Neural cell (in vitro differentiated cells): ENCODE measurements around the gene AOC2. TPM values are rescaled to one million over a fixed set of nuclear protein-coding genes. Genes with fewer than 3 reads are reported as not detected.

Experiments
- H2AFZ ChIP-seq: fragments of 200-600, 300-800 bp; sonication (generic), shearing (Covaris generic); 2 replicates; pipeline ENCODE4 v1.6.0; 2014; ENCODE audit warnings: low read depth, mild to moderate bottlenecking, antibody characterized with exemption, low read length, moderate library complexity
- H3F3A ChIP-seq: fragments of 200-600 bp; shearing (Covaris generic); 2 replicates; pipeline ENCODE4 v1.6.1; 2016; ENCODE audit warnings: mild to moderate bottlenecking, moderate library complexity, mixed read lengths, antibody characterized with exemption, low read length; ENCODE audit not compliant: insufficient read depth, poor library complexity, severe bottlenecking
- H3K27ac ChIP-seq: fragments of 200-600, 300-800 bp; sonication (generic), shearing (Covaris generic); 2 replicates; pipeline ENCODE4 v1.5.1; 2014; ENCODE audit warnings: mild to moderate bottlenecking, low read length, moderate library complexity
- H3K27me3 ChIP-seq: fragments of 300-800, 200-600 bp; sonication (generic), shearing (Covaris generic); 2 replicates; pipeline ENCODE4 v1.6.0; 2014; ENCODE audit warnings: mild to moderate bottlenecking, low read depth, low read length, moderate library complexity; ENCODE audit not compliant: insufficient read depth
- H3K36me3 ChIP-seq: fragments of 300-800, 200-600 bp; sonication (generic), shearing (Covaris generic); 2 replicates; pipeline ENCODE4 v1.5.1; 2014; ENCODE audit warnings: mild to moderate bottlenecking, antibody characterized with exemption, low read length, moderate library complexity; ENCODE audit not compliant: insufficient read depth
- H3K4me2 ChIP-seq: fragments of 300-800, 200-600 bp; sonication (generic), shearing (Covaris generic); 2 replicates; pipeline ENCODE4 v1.6.0; 2014; ENCODE audit warnings: mild to moderate bottlenecking, low read length
- H3K4me3 ChIP-seq: fragments of 300-800, 200-600 bp; sonication (generic), shearing (Covaris generic); 2 replicates; pipeline ENCODE4 v1.5.1; 2014; ENCODE audit warnings: mild to moderate bottlenecking, low read length, moderate library complexity
- H3K79me2 ChIP-seq: fragments of 200-600 bp; shearing (Covaris generic); replicated peaks from 2 replicates; pipeline ENCODE4 v1.6.0; 2014; ENCODE audit warnings: mild to moderate bottlenecking, low read length, moderate library complexity; ENCODE audit not compliant: insufficient read depth
- H3K9ac ChIP-seq: fragments of 300-800, 200-600 bp; sonication (generic), shearing (Covaris generic); 2 replicates; pipeline ENCODE4 v1.6.1; 2016; ENCODE audit warnings: mild to moderate bottlenecking, low read length, mixed read lengths
- H3K9me2 ChIP-seq: fragments of 200-600 bp; shearing (Covaris generic); 2 replicates; pipeline ENCODE4 v1.6.1; 2016; ENCODE audit warnings: mild to moderate bottlenecking, low read length, mixed read lengths; ENCODE audit not compliant: insufficient read depth
- H3K9me3 ChIP-seq: fragments of 200-600, 300-800 bp; sonication (generic), shearing (Covaris generic); 2 replicates; pipeline ENCODE4 v1.6.1; 2016; ENCODE audit warnings: mild to moderate bottlenecking, mixed run types, low read length, moderate library complexity, mixed read lengths
- H4K20me1 ChIP-seq: fragments of 200-600 bp; shearing (Covaris generic); 2 replicates; pipeline ENCODE4 v1.6.1; 2016; ENCODE audit warnings: mild to moderate bottlenecking, mixed run types; ENCODE audit not compliant: insufficient read depth
- EP300 ChIP-seq: fragments of 450-650 bp; conservative IDR thresholded peaks from 2 replicates; pipeline ENCODE4 v1.6.1; 2014; ENCODE audit warnings: antibody characterized with exemption, mild to moderate bottlenecking, moderate library complexity; ENCODE audit not compliant: poor library complexity, severe bottlenecking
- EZH2 ChIP-seq: fragments of 200-600, 300-800 bp; shearing (Covaris generic), sonication (generic); IDR thresholded peaks from 2 replicates; pipeline ENCODE4 v1.6.1; 2014; ENCODE audit warnings: antibody characterized with exemption, low read length, borderline replicate concordance, mild to moderate bottlenecking; ENCODE audit not compliant: insufficient read depth, poor library complexity, severe bottlenecking
- MXI1 ChIP-seq: fragments of 450-650 bp; conservative IDR thresholded peaks from 2 replicates; pipeline ENCODE4 v1.6.1; 2014; ENCODE audit warnings: antibody characterized with exemption, mild to moderate bottlenecking; ENCODE audit not compliant: poor library complexity, severe bottlenecking
- POLR2AphosphoS5 ChIP-seq: IDR thresholded peaks from 2 replicates; pipeline ENCODE4 v1.6.1; 2012
- RAD21 ChIP-seq: fragments of 450-650 bp; conservative IDR thresholded peaks from 2 replicates; pipeline ENCODE4 v1.6.1; 2014; ENCODE audit warnings: antibody characterized with exemption, mild to moderate bottlenecking, moderate library complexity
- SMC3 ChIP-seq: fragments of 450-650 bp; conservative IDR thresholded peaks from 2 replicates; pipeline ENCODE4 v1.6.1; 2014; ENCODE audit warnings: antibody characterized with exemption, mild to moderate bottlenecking, moderate library complexity; ENCODE audit not compliant: poor library complexity
- TAF1 ChIP-seq: IDR thresholded peaks from 2 replicates; pipeline ENCODE4 v1.6.1; 2012; ENCODE audit warnings: low read depth
- polyA plus RNA-seq: library from polyadenylated mRNA; depleted of rRNA; stranded (reverse); fragments of >200 nt; gene quantifications from 2 replicates; pipeline ENCODE4 v1.2.3, GENCODE V29; 2014
- TF ChIP-seq, protein P1 (sequence below): IDR thresholded peaks from 2 replicates; pipeline ENCODE4 v1.6.1; 2012; ENCODE audit warnings: borderline replicate concordance
- TF ChIP-seq, protein P2 (sequence below): fragments of 450-650 bp; IDR thresholded peaks from 2 replicates; pipeline ENCODE4 v1.5.1; 2014; ENCODE audit warnings: antibody characterized with exemption, mild to moderate bottlenecking, moderate library complexity; ENCODE audit not compliant: poor library complexity, severe bottlenecking

The AOC2 gene
- polyA plus RNA-seq, 1 donor from 2014 or later: 2.8 TPM

DNA sequence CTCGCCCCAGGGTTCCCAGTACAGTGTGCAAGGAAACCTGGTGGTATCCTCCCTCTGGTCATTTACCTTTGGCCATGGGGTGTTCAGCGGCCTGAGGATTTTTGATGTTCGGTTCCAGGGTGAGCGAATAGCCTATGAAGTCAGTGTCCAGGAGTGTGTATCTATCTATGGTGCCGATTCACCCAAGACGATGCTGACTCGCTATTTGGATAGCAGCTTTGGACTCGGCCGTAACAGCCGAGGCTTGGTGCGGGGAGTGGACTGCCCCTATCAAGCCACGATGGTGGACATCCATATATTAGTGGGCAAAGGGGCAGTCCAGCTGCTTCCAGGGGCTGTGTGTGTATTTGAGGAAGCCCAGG is 1.2 kb downstream of the AOC2 start:
- no peak overlapping the region for H3K9ac ChIP-seq
- no peaks in the 10 kb centered on the region for H3F3A ChIP-seq
- no peaks in the 10 kb centered on the region for H3K79me2 ChIP-seq
- no peak overlapping the region for H3K27ac ChIP-seq
- no peak overlapping the region for H2AFZ ChIP-seq
- TF ChIP-seq TAF1 (no peak), RAD21 (no peak), EZH2 (no peak), MXI1 (no peak), POLR2AphosphoS5 (no peak)
- TF ChIP-seq, protein P1, sequence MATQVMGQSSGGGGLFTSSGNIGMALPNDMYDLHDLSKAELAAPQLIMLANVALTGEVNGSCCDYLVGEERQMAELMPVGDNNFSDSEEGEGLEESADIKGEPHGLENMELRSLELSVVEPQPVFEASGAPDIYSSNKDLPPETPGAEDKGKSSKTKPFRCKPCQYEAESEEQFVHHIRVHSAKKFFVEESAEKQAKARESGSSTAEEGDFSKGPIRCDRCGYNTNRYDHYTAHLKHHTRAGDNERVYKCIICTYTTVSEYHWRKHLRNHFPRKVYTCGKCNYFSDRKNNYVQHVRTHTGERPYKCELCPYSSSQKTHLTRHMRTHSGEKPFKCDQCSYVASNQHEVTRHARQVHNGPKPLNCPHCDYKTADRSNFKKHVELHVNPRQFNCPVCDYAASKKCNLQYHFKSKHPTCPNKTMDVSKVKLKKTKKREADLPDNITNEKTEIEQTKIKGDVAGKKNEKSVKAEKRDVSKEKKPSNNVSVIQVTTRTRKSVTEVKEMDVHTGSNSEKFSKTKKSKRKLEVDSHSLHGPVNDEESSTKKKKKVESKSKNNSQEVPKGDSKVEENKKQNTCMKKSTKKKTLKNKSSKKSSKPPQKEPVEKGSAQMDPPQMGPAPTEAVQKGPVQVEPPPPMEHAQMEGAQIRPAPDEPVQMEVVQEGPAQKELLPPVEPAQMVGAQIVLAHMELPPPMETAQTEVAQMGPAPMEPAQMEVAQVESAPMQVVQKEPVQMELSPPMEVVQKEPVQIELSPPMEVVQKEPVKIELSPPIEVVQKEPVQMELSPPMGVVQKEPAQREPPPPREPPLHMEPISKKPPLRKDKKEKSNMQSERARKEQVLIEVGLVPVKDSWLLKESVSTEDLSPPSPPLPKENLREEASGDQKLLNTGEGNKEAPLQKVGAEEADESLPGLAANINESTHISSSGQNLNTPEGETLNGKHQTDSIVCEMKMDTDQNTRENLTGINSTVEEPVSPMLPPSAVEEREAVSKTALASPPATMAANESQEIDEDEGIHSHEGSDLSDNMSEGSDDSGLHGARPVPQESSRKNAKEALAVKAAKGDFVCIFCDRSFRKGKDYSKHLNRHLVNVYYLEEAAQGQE: no peak
- no peaks in the 10 kb centered on the region for H3K9me3 ChIP-seq
- H3K27me3 ChIP-seq: no peaks in the 10 kb centered on the region
- H3K9me2 ChIP-seq: no peaks in the 10 kb centered on the region
- H3K4me3 ChIP-seq: no peak overlapping the region
- no peaks in the 10 kb centered on the region for H3K36me3 ChIP-seq
- H4K20me1 ChIP-seq: no peaks in the 10 kb centered on the region
- no peak overlapping the region for H3K4me2 ChIP-seq

DNA sequence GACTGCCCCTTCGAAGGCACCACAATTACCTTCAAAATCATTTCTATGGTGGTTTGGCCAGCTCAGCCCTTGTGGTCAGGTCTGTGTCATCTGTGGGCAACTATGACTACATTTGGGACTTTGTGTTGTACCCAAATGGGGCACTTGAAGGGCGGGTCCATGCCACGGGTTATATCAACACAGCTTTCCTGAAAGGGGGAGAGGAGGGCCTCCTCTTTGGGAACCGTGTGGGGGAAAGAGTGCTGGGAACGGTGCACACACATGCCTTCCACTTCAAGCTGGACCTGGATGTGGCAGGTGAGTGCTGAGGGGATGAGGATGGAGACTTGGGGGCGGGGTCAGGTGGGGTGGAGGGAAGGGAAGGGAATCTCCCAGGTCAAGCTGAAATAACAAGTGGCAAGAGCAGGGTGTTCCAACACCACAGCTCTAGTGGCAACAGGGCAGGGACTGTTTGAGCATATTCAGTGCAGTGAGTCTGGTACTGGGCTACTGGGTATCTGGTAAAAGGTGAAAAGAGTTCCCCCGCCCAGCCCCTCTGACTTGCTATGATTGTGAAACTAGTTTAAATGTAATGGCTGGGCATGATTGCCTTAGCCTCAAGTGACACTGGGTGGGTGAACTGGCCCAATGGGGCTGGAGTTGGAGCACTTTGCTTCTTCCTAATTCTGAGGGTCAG is 1.7 kb downstream of the AOC2 start:
- Histone ChIP-seq H3K9me3 (no peaks in the 10 kb centered on the region), H3K79me2 (no peaks in the 10 kb centered on the region), H4K20me1 (no peaks in the 10 kb centered on the region), H3K36me3 (no peaks in the 10 kb centered on the region), H3K9ac (no peak overlapping the region), H3K9me2 (no peaks in the 10 kb centered on the region), H3K27ac (no peak overlapping the region), H3K27me3 (no peaks in the 10 kb centered on the region), H3K4me3 (no peak overlapping the region), H2AFZ (no peak overlapping the region), H3F3A (no peaks in the 10 kb centered on the region), H3K4me2 (no peak overlapping the region)
- TF ChIP-seq MXI1: no peak
- no peak for TF ChIP-seq EP300
- TF ChIP-seq RAD21: no peak
- TF ChIP-seq, protein P1: no peak
- TF ChIP-seq, protein P2, sequence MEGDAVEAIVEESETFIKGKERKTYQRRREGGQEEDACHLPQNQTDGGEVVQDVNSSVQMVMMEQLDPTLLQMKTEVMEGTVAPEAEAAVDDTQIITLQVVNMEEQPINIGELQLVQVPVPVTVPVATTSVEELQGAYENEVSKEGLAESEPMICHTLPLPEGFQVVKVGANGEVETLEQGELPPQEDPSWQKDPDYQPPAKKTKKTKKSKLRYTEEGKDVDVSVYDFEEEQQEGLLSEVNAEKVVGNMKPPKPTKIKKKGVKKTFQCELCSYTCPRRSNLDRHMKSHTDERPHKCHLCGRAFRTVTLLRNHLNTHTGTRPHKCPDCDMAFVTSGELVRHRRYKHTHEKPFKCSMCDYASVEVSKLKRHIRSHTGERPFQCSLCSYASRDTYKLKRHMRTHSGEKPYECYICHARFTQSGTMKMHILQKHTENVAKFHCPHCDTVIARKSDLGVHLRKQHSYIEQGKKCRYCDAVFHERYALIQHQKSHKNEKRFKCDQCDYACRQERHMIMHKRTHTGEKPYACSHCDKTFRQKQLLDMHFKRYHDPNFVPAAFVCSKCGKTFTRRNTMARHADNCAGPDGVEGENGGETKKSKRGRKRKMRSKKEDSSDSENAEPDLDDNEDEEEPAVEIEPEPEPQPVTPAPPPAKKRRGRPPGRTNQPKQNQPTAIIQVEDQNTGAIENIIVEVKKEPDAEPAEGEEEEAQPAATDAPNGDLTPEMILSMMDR: no peak
- TF ChIP-seq TAF1: no peak
- no peak for TF ChIP-seq EZH2
- TF ChIP-seq POLR2AphosphoS5: no peak
- TF ChIP-seq SMC3: no peak
